Activated CD8-positive, alpha-beta T cell treated with anti-CD3 and anti-CD28 coated beads, Interleukin-2, amount 10 ng/mL, durations not matched to agents 7 days and 5 days (primary cell): Measurements from ENCODE around the gene COL9A3. TPM values are rescaled to one million over a fixed set of nuclear protein-coding genes. Genes with fewer than 3 reads are reported as not detected.
"Not testable (repeated sequence)": the region's sequence is repeated elsewhere in the genome, so short reads cannot be mapped to it uniquely, and the experiment has no call there.

ENCODE experiments used
- ATAC-seq: fragments of 150-1000 bp; cut with Tn5 transposase; one replicate; pipeline ENCODE4 v1.10.0; 2021; ENCODE audit warnings: moderate library complexity
- CTCF ChIA-PET: fragments of 350-600 bp; sonication (Branson Sonifier 250); formaldehyde crosslinking; loops from one replicate; lab custom pipeline; 2021; ENCODE audit warnings: antibody characterized with exemption; lab: Charles Lee
- POLR2A ChIA-PET: fragments of 350-600 bp; sonication (Branson Sonifier 250); formaldehyde crosslinking; loops from one replicate; lab custom pipeline; 2021; ENCODE audit warnings: antibody characterized with exemption; lab: Charles Lee
- DNase-seq: peaks from one replicate; pipeline ENCODE4 v3.0.0-alpha.2; 2020
- H3K27ac Mint-ChIP-seq: one replicate; pipeline ENCODE4 v1.8.0; 2021; ENCODE audit warnings: mild to moderate bottlenecking, mixed read lengths
- H3K27me3 Mint-ChIP-seq: one replicate; pipeline ENCODE4 v1.8.0; 2021; ENCODE audit warnings: low read depth, mixed read lengths
- H3K36me3 Mint-ChIP-seq: one replicate; pipeline ENCODE4 v1.8.0; 2021; ENCODE audit warnings: low read depth, mixed read lengths
- H3K4me1 Mint-ChIP-seq: one replicate; pipeline ENCODE4 v1.8.0; 2021; ENCODE audit warnings: low read depth, mixed read lengths
- H3K4me3 Mint-ChIP-seq: one replicate; pipeline ENCODE4 v1.8.0; 2021; ENCODE audit warnings: mild to moderate bottlenecking, mixed read lengths
- H3K9me3 Mint-ChIP-seq: one replicate; pipeline ENCODE4 v1.8.0; 2022; ENCODE audit warnings: mixed read lengths; ENCODE audit not compliant: insufficient read depth
- total RNA-seq, 2 experiments: library from RNA; stranded (reverse); gene quantifications; one replicate each; pipeline ENCODE4 v1.2.3, GENCODE V29; 2021

COL9A3 gene
- total RNA-seq, 2 experiments from 2014 or later, result not detected

GRCh38 chr20:62860391-62860923 lies 43.6 kb downstream of the COL9A3 start:
- peaks cover 7% of the 10 kb centered on the region for H3K36me3 Mint-ChIP-seq
- H3K4me3 Mint-ChIP-seq, result peak overlapping the region; percentile 64
- POLR2A ChIA-PET, result no interaction called here
- H3K27ac Mint-ChIP-seq, result no peak overlapping the region
- peaks cover 23% of the 10 kb centered on the region for H3K4me1 Mint-ChIP-seq
- peak; percentile 2 for ATAC-seq
- peaks cover 4% of the 10 kb centered on the region for H3K27me3 Mint-ChIP-seq
- DNase-seq, result no peak
- H3K9me3 Mint-ChIP-seq, result no peaks in the 10 kb centered on the region
- CTCF ChIA-PET, result interaction anchor here (0.7 to 1.1 kb wide), 3 partner anchors 52 to 361 kb away, joined by 3 read pairs; no protein-coding TSS in a partner anchor

GRCh38 chr20:62860924-62861691 lies 44.3 kb downstream of the COL9A3 start:
- DNase-seq (peak; percentile 54), ATAC-seq (peak; percentile 55)
- Mint-ChIP-seq H3K9me3 (no peaks in the 10 kb centered on the region), H3K36me3 (peaks cover 7% of the 10 kb centered on the region), H3K4me3 (peak overlapping the region; percentile 36), H3K27me3 (peaks cover 4% of the 10 kb centered on the region), H3K27ac (no peak overlapping the region), H3K4me1 (peaks cover 23% of the 10 kb centered on the region)
- POLR2A ChIA-PET, result interaction anchor here (1.2 to 1.5 kb wide), 2 partner anchors 46 to 57 kb away, joined by 3 to 5 read pairs; no protein-coding TSS in a partner anchor
- CTCF ChIA-PET, result interaction anchor here (0.9 to 1.2 kb wide), 5 partner anchors 12 to 361 kb away, joined by 3 to 10 read pairs (median 3); no protein-coding TSS in a partner anchor

GRCh38 chr20:62861726-62862336 lies 45.0 kb downstream of the COL9A3 start, which contains the start of gene TCFL5:
TCFL5 (minus strand) TSS chr20:62861822; CDS start chr20:62861670, 152 bp downstream.
- DNase-seq (peak; percentile 92), ATAC-seq (peak; percentile 88)
- peaks cover 23% of the 10 kb centered on the region for H3K4me1 Mint-ChIP-seq
- peak within 1 kb of the TSS; percentile 64 for H3K4me3 Mint-ChIP-seq
- no peak within 1 kb of the TSS for H3K27ac Mint-ChIP-seq
- ChIA-PET POLR2A (interaction anchor here (1.2 to 1.5 kb wide), 2 partner anchors 47 to 56 kb away, joined by 3 to 5 read pairs; no protein-coding TSS in a partner anchor), CTCF (interaction anchor here (1.0 to 1.2 kb wide), 4 partner anchors 12 to 362 kb away, joined by 3 to 10 read pairs (median 3); no protein-coding TSS in a partner anchor)
- peaks cover 7% of the 10 kb centered on the region for H3K36me3 Mint-ChIP-seq
- peaks cover 4% of the 10 kb centered on the region for H3K27me3 Mint-ChIP-seq
- no peaks in the 10 kb centered on the region for H3K9me3 Mint-ChIP-seq

GRCh38 chr20:62864207-62864606 lies 47.4 kb downstream of the COL9A3 start:
- H3K4me3 Mint-ChIP-seq, result no peak overlapping the region
- peaks cover 20% of the 10 kb centered on the region for H3K4me1 Mint-ChIP-seq
- ATAC-seq, result no peak
- no peaks in the 10 kb centered on the region for H3K9me3 Mint-ChIP-seq
- ChIA-PET CTCF (no interaction called here), POLR2A (no interaction called here)
- H3K27ac Mint-ChIP-seq, result no peak overlapping the region
- H3K36me3 Mint-ChIP-seq, result peaks cover 4% of the 10 kb centered on the region
- no peak for DNase-seq
- peaks cover 12% of the 10 kb centered on the region for H3K27me3 Mint-ChIP-seq

- POLR2A ChIA-PET, result no interaction called here
These were observed 55.5 kb downstream of the COL9A3 start for GRCh38 chr20:62872184-62872847.

GRCh38 chr20:62872862-62873261 lies 56.0 kb downstream of the COL9A3 start:
- peaks cover 13% of the 10 kb centered on the region for H3K27me3 Mint-ChIP-seq
- ChIA-PET POLR2A (no interaction called here), CTCF (interaction anchor here (1.5 kb wide), 1 partner anchor 57 kb away, joined by 3 read pairs; no protein-coding TSS in a partner anchor)
- H3K27ac Mint-ChIP-seq, result no peak overlapping the region
- no peaks in the 10 kb centered on the region for H3K9me3 Mint-ChIP-seq
- peaks cover 29% of the 10 kb centered on the region for H3K4me1 Mint-ChIP-seq
- no peak overlapping the region for H3K4me3 Mint-ChIP-seq
- H3K36me3 Mint-ChIP-seq, result no peaks in the 10 kb centered on the region
- DNase-seq (no peak), ATAC-seq (no peak)

More at GRCh38 chr20:62872184-62872847, 55.5 kb downstream of the COL9A3 start:
- peaks cover 16% of the 10 kb centered on the region for H3K27me3 Mint-ChIP-seq
- no peaks in the 10 kb centered on the region for H3K9me3 Mint-ChIP-seq
- ATAC-seq (no peak), DNase-seq (no peak)
- peaks cover 29% of the 10 kb centered on the region for H3K4me1 Mint-ChIP-seq
- CTCF ChIA-PET, result no interaction called here
- H3K4me3 Mint-ChIP-seq, result no peak overlapping the region
- H3K27ac Mint-ChIP-seq, result no peak overlapping the region
- H3K36me3 Mint-ChIP-seq, result no peaks in the 10 kb centered on the region

- POLR2A ChIA-PET, result no interaction called here
- DNase-seq, result no peak
- peak overlapping the region; percentile 48 for H3K4me3 Mint-ChIP-seq
- peaks cover 2% of the 10 kb centered on the region for H3K36me3 Mint-ChIP-seq
- peaks cover 30% of the 10 kb centered on the region for H3K4me1 Mint-ChIP-seq
- H3K9me3 Mint-ChIP-seq, result no peaks in the 10 kb centered on the region
- H3K27ac Mint-ChIP-seq, result no peak overlapping the region
- ATAC-seq, result no peak
- CTCF ChIA-PET, result interaction anchor here (1.0 to 1.5 kb wide), 2 partner anchors 12 to 57 kb away, joined by 3 read pairs; partner anchors contain the start of gene TCFL5
- peaks cover 11% of the 10 kb centered on the region for H3K27me3 Mint-ChIP-seq
These were observed 56.4 kb downstream of the COL9A3 start for GRCh38 chr20:62873280-62873679.

- H3K9me3 Mint-ChIP-seq, POLR2A ChIA-PET, ATAC-seq, H3K36me3 Mint-ChIP-seq, H3K27me3 Mint-ChIP-seq, H3K27ac Mint-ChIP-seq: not testable (repeated sequence)
- peaks cover 33% of the 10 kb centered on the region for H3K4me1 Mint-ChIP-seq
- H3K4me3 Mint-ChIP-seq, result peak overlapping the region; percentile 48
- CTCF ChIA-PET, result interaction anchor here (1.0 to 1.5 kb wide), 2 partner anchors 12 to 57 kb away, joined by 3 read pairs; partner anchors contain the start of gene TCFL5
- DNase-seq, result peak; percentile 55
These were observed 56.8 kb downstream of the COL9A3 start for GRCh38 chr20:62873681-62874031.

- Mint-ChIP-seq H3K27me3 (peaks cover 8% of the 10 kb centered on the region), H3K27ac (no peak overlapping the region), H3K9me3 (no peaks in the 10 kb centered on the region), H3K36me3 (peaks cover 2% of the 10 kb centered on the region), H3K4me1 (peaks cover 33% of the 10 kb centered on the region), H3K4me3 (no peak overlapping the region)
- POLR2A ChIA-PET, result no interaction called here
- ATAC-seq, result no peak
- CTCF ChIA-PET, result interaction anchor here (1.1 kb wide), 1 partner anchor 33 kb away, joined by 3 read pairs; no protein-coding TSS in a partner anchor
- no peak for DNase-seq
These were observed 58.1 kb downstream of the COL9A3 start for GRCh38 chr20:62874964-62875344.

GRCh38 chr20:62875419-62876361 lies 58.8 kb downstream of the COL9A3 start:
- peak overlapping the region; percentile 22 for H3K27ac Mint-ChIP-seq
- peaks cover 2% of the 10 kb centered on the region for H3K36me3 Mint-ChIP-seq
- peak overlapping the region; percentile 29 for H3K4me3 Mint-ChIP-seq
- DNase-seq, result no peak
- no peaks in the 10 kb centered on the region for H3K9me3 Mint-ChIP-seq
- peaks cover 8% of the 10 kb centered on the region for H3K27me3 Mint-ChIP-seq
- POLR2A ChIA-PET, result interaction anchor here (1.0 kb wide), 1 partner anchor 62 kb away, joined by 3 read pairs; the partner anchor contains the start of gene GID8
- peaks cover 33% of the 10 kb centered on the region for H3K4me1 Mint-ChIP-seq
- CTCF ChIA-PET, result interaction anchor here (0.9 to 1.3 kb wide), 5 partner anchors 16 to 134 kb away, joined by 3 to 4 read pairs (median 3); no protein-coding TSS in a partner anchor
- ATAC-seq, result peak; percentile 46
